HS-27A (cell line): ENCODE measurements around the gene CSGALNACT2.

Experiments
- DNase-seq: peaks from one replicate; pipeline ENCODE4 v3.0.0-alpha.2; 2012; ENCODE audit warnings: low read depth, missing footprints

The CSGALNACT2 gene

GRCh38 chr10:43229208-43230061 lies 91.2 kb downstream of the CSGALNACT2 start:
- DNase-seq = no peak

GRCh38 chr10:43230101-43230908 lies 92.1 kb downstream of the CSGALNACT2 start:
- DNase-seq = no peak

- DNase-seq = no peak
These were observed 92.8 kb downstream of the CSGALNACT2 start for GRCh38 chr10:43230909-43231522.

- DNase-seq = no peak
These were observed 93.4 kb downstream of the CSGALNACT2 start for GRCh38 chr10:43231523-43232078.

GRCh38 chr10:43233601-43234430 lies 95.6 kb downstream of the CSGALNACT2 start:
- DNase-seq = no peak

- DNase-seq = no peak
These were observed 96.3 kb downstream of the CSGALNACT2 start for GRCh38 chr10:43234471-43235041.
